GM18520 (cell line): Measurements from ENCODE around the gene NANOS1.
A peak's percentile ranks its signal among the peaks of the same experiment; 100 is the strongest.

ENCODE experiments used
- ATAC-seq: cut with Tn5 transposase; IDR thresholded peaks from one replicate; pipeline ENCODE4 v1.9.1; 2021; ENCODE audit not compliant: unreplicated experiment

Gene NANOS1

DNA sequence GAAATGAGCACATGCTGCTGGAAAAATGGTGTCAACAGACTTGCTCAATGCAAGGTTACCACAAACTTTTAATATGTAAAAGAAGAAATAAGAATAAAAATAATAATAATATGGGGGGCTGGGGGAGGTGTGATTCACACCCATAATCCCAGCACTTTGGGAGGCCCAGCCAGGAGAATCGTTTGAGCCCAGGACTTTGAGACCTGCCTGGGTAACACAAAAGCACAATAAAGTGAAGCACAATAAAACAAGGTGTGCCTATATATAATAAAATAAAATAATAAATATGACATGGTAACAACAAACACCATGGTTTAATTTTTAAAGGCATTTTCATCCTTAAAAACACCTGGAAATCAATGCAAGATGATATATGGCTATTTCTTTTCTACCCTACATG lies 26.0 kb downstream of the NANOS1 start:
- ATAC-seq: no peak

DNA sequence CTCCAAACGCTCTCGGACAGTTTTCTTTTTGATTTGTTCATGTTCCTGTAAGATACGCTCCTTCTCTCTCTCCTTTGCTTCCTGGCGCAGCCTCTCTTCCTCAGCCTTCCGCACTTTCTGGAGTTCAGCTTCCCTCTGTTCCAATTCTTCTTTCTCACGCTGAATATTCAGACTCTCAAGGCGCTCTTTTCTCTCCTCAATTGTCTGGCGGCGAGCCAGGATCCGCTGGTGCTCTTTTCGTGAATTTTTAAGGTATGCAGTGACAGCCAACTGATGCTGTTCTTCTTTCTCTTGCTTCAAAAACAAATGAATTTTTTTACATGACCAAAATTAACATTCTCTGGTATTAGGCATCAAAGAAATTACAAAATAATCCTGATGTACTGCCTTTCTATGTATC lies 28.5 kb downstream of the NANOS1 start:
- ATAC-seq: no peak

DNA sequence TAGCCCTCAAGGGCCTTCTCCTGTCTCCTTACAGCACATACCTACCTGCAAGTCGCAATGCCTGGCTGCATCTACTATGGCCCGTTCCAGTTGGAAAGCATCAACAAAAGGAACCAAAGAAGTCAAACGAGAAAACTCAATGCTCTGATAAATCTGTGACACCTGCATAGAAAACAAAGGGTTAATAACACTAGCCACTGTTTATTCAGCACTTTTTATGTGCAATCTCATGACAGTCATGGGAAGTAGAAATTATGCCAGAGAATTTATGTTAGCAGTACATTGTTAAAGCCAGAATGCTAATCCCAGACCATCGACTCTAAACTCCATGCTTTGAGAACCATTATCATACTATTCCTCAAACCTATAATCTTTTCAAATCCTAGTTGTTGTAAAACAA lies 30.0 kb downstream of the NANOS1 start:
- no peak for ATAC-seq

DNA sequence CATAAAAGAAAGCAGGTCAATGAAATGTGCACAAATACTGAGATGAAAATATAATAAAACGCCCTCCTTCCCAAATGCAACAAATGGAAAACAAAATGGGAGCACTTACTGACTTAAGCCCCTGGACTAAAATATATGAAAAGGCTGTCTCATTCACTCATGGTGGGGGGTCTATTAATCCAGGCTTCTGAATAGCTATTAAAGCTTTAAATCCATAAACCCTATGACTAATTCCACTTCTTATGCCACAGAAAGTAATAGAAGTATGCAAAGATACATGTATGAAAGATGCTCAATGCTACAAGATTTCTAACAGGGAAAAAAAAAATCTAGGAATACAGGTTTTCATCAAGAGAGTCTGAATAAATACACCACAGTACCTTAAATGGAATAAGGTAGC lies 30.6 kb downstream of the NANOS1 start:
- ATAC-seq: no peak

DNA sequence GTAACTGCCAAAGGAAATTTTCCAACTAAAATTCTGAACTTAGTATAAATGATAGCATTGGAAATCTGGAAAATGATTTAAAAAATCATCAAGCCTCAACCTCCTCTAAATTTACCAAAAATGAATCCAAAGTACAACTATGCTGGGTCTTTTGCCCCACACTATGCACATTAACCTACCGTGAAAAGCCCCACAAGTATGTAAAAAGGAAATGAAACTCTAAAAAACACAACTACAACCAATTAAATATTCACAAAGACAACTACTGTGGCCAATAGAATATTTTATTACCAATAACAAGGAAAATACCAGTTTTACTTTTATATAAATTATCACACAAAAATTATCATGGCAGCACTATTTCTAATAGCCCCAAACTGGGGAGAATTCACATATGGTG lies 31.8 kb downstream of the NANOS1 start:
- ATAC-seq: no peak

DNA sequence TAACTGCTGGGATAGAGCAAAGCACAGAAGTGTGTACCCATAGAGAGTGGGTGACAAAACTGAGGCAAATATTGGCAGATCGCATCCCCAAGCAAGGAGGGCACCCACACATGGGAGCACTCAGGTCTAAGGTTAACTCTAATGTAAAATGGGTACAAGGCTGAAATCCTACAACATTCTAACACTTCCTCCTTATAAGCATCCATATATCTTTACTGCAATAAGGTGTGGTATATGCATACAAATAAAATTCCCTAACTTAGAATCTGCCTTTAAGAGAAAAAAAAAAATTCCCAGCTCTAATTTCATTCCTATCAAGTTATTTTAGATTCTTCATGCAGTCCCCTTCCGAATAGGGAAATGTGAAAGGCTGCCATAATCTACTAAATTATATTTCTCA lies 32.4 kb downstream of the NANOS1 start:
- ATAC-seq: no peak

DNA sequence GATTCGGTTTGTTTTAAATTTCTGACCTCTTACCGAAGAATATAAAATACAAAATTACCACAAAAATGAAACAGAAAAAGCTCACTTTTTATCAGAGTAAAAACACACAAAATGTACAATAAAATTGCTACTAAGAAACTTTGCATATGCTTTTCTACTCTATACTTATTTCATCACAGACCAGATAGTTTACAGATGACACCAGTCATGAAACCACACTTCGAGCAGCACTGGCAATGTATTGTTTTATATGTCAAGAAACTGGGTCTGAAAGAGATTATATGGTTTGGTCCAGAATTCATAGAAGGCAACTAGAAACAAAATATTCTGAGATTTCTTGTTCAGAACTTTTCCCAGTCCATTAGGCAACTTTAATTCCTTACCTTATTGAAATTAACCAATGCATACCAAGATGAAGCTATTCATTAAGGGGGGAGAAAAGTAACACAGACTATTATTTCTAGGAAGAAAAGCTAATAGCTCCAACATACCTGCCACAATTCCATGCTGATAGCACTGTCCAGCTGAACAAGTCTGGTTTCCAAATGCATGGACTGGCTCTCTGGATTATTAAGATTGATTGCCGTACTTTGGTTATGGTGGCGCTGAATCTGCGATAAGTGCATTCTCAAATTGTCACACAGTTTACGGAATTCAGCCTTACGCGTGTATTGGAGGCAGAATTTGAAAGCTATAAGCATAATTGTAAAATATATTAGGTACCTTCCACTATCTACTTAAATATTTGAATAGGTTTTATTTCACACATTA lies 41.1 kb downstream of the NANOS1 start:
- no peak for ATAC-seq

DNA sequence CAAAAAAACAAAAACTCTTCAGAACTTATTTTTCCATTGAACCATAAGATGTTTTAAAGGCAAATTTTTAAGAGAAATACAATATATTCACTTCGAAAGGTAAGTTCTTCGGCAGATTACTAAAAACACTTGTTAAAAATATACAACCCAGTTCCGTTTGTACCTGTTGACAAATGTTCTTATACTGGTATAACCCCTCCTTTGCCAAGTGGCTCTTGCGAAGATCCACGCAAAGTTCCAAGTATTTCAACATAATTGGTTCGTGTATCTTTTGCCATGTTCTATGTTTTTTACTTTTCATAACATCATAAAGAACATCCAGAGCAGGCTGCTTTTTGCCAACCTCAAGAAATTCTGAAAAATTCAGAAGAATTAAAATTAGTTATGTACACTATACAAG lies 44.1 kb downstream of the NANOS1 start:
- ATAC-seq: no peak

DNA sequence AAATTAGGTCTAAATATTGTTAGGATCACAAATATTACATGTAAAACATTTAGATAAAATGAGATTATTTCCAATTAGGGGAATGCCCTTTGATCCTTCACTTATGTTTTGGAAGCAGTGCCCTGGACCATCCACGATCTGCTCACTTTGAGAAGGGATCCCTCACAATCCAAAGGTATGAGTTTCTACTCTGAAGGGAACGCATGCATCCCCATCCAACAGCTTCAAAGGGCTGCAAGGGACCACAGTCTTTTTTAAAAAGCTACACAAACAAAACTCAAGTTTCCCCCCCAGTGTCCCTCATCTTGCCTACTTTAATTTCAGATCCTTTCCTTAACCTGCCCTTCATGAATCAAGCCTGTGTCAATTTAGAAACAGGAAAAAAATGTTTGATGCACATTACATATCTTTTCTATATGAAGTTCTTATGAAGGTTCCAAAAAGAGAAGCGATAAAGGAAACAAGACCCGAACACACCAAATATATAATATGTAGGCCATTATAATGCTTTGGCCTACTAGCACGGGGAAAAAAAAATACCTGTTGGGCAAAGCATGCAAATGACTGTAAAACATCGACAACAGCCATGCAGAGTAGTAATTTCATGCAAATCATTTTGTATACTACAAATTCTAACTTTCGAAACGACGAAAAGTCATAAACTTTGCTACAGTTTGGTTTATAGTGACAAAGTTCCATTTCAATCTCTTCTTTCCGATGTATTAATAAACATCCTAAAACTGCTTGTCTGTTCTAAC lies 49.1 kb downstream of the NANOS1 start:
- ATAC-seq: no peak

DNA sequence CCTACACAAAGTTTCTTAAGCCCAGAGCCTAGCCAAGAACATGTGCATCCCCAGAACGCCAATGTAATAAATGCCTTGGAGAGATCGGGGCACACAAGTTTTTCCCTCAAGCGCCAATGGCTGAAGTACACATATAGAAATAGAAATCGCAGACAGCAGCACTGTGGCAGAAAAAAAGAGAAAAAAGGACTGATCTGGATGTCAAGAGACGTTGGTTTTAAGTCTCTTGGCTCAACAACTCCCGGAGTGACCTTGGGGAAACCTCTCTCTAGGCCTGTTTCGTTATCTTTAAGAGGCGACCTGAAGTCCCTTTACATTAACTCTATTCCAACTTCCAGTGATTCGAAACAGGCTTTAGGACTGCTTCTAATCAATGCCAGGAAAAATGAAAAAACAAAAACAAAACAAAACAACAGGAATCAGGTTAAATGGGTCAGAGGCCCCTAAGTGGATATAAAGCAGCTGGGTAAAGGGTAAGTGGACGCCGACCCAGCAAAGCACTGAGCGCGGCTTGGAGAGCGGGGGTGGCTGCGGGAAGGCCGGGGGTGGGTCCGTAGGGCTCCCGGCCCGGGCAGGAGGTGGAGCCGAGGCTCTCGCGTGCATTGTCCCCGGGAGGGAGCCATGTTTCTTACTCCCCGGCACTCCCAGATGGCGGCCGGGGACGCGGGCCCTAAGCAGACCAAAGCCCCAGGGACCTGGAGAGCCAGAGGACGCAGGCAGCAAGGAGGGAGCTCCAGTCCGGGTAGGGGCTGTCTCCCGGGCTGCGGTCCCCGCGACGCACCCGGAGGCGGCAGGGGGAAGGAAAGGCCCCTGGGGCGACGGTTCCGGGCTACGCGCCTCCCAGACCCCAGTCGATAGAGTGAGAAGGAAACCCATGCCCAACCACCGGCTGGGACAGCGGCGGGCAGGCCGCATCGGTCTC lies 50.3 kb downstream of the NANOS1 start:
- ATAC-seq: peak; percentile 36

DNA sequence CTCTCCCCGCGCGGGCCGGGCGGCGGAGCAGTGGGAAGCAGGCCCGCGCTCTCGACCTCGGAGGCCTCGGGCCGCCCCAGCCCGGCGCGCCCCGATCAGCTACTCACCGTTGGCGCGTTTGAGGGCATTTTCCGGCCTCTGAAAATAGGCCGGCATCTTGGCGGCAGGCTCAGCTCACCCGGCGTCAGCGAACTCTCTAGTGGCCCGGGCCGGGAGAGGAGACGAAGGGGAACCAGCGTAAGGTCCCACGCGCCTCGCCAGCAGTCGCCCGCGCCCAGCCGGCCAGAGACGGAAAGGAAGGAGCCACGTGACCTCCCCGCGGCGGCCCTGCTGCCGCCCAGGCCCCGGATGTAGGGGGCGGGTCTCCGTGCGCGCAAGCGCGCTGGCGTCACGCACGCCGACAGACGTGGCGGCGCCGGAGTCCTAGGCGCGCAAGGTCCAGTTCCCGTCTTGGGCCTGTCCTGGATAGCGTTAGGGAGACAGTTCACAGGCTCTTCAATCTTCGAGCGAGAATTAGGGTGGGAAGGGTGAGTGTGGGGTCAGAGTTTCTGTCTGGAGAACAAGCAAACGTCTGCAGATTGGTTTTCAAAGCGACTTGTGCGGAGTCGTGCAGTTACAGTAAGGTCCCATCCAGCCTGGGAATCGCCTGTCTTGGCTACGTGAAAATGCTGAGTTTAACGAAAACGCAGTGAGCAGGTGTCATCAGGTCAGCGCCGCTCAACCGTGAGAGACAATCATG lies 51.2 kb downstream of the NANOS1 start, which contains the start of gene EIF3A:
Gene EIF3A (minus strand): TSS at position 297 of the 739 bp plus-strand sequence. CDS start 141 bp downstream, at position 156.
- ATAC-seq: peak; percentile 81
